Measurements from ENCODE around the gene GTF2A1. TPM values are rescaled to one million over a fixed set of nuclear protein-coding genes. Genes with fewer than 3 reads are reported as not detected.

Gene GTF2A1
- total and polyA plus RNA-seq, 2 experiments from 2014 or later: 3.8 to 25.1 TPM

DNA sequence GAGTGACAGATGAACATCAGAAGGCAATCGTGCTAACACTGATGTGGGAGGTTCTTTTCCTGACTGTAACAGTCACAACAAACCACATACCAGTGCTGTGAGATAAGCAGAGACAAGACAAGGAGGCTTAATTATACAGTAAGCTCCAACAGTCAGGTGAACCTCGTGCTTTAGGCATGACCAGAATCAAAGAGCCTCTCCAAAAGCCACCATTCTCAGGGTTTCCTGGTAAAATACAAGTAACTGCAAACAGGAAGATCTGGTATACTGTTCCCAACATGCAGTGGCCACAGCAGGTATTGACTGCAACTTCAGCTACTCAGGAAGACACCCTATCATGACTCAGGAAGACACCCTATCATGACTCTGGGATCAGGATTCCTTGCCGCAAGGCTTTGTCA lies 47.3 kb upstream of the GTF2A1 start:
- H3K27ac ChIP-seq: peak overlapping the region; percentile 24
- no peak overlapping the region for H3K4me2 ChIP-seq
- no peaks in the 10 kb centered on the region for H3K9me2 ChIP-seq (replicated peaks; ENCODE audit: insufficient read depth)
- H3K79me2 ChIP-seq: no peaks in the 10 kb centered on the region
- H3K27me3 ChIP-seq: no peaks in the 10 kb centered on the region
- H4K20me1 ChIP-seq (ENCODE audit: insufficient read depth, poor library complexity, severe bottlenecking): no peaks in the 10 kb centered on the region
- DNase-seq (ENCODE audit: low spot score): no peak
- no peak overlapping the region for H3K4me3 ChIP-seq
- no peaks in the 10 kb centered on the region for H3K9me3 ChIP-seq (ENCODE audit: low read depth)
- H3K36me3 ChIP-seq (replicated peaks; ENCODE audit: insufficient read depth, low read depth): no peaks in the 10 kb centered on the region
- H2AFZ ChIP-seq: no peak overlapping the region
- TF ChIP-seq EZH2 (IDR thresholded peaks at IDR 0.05; ENCODE audit: borderline replicate concordance) (no peak), EZH2phosphoT487 (IDR thresholded peaks at IDR 0.05; ENCODE audit: low read depth, severe bottlenecking, unreplicated experiment) (no peak), CTCF (IDR thresholded peaks at IDR 0.05; ENCODE audit: poor library complexity) (no peak)
- WGBS (ENCODE audit: low lambda C conversion rate, missing lambda C conversion rate): 59% methylated on average over 3 of the region's 3 CpGs
- H3K4me1 ChIP-seq (ENCODE audit: insufficient read depth): no peaks in the 10 kb centered on the region

DNA sequence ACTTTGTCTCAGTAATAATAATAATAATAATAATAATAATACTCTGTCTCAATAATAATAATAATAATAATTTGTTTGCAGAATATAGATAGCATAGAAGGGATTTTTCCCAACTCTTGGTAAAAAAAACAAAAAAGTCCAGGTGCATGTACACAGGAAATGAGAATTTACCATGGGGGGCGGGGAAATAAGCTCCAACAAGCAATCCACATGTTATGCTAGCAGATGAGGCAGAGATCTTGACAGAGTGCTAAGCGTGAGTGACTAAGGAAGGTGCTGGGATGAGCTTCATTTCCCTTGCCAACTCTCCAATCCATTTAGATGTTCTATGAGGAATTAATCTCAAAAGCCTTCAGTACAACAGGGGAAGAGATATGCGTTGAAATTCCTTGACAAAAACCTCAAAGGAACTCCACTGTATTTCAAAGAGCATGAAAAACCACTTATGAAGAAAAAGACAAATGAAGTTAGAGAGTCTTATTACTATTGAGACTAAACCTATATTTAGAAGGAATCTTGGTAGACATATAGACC lies 44.9 kb upstream of the GTF2A1 start:
- H3K9me2 ChIP-seq (replicated peaks; ENCODE audit: insufficient read depth): no peaks in the 10 kb centered on the region
- 95% methylated on average over 3 of the region's 3 CpGs for WGBS (ENCODE audit: low lambda C conversion rate, missing lambda C conversion rate)
- no peaks in the 10 kb centered on the region for H4K20me1 ChIP-seq (ENCODE audit: insufficient read depth, poor library complexity, severe bottlenecking)
- no peaks in the 10 kb centered on the region for H3K36me3 ChIP-seq (replicated peaks; ENCODE audit: insufficient read depth, low read depth)
- no peaks in the 10 kb centered on the region for H3K79me2 ChIP-seq
- no peak for TF ChIP-seq EZH2phosphoT487 (IDR thresholded peaks at IDR 0.05; ENCODE audit: low read depth, severe bottlenecking, unreplicated experiment)
- TF ChIP-seq EZH2 (IDR thresholded peaks at IDR 0.05; ENCODE audit: borderline replicate concordance): no peak
- TF ChIP-seq CTCF (IDR thresholded peaks at IDR 0.05; ENCODE audit: poor library complexity): no peak
- no peaks in the 10 kb centered on the region for H3K4me1 ChIP-seq (ENCODE audit: insufficient read depth)
- no peak overlapping the region for H3K27ac ChIP-seq
- no peak for DNase-seq (ENCODE audit: low spot score)
- no peak overlapping the region for H2AFZ ChIP-seq
- no peak overlapping the region for H3K4me3 ChIP-seq
- no peaks in the 10 kb centered on the region for H3K9me3 ChIP-seq (ENCODE audit: low read depth)
- no peaks in the 10 kb centered on the region for H3K27me3 ChIP-seq
- H3K4me2 ChIP-seq: no peak overlapping the region

DNA sequence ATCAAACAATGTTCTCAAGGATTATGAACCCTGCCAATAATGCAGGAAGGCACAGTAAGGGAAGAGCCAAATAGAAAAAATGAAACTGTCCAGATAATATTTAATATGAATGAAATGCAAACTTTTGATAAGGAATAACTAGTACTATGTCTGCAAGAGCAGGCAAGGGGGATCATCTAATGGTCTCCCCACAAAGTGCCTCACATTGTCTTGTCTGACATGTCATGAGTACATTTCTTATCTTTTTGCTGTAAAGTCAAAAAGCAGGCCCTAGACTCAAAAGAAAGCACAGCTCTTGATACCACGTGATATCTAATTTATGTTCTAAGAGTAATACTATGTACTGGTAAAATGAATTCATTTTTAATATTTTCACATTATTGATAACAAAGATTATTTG lies 43.9 kb upstream of the GTF2A1 start:
- no peak overlapping the region for H3K27ac ChIP-seq
- H3K9me2 ChIP-seq (replicated peaks; ENCODE audit: insufficient read depth): no peaks in the 10 kb centered on the region
- no peaks in the 10 kb centered on the region for H4K20me1 ChIP-seq (ENCODE audit: insufficient read depth, poor library complexity, severe bottlenecking)
- H3K4me1 ChIP-seq (ENCODE audit: insufficient read depth): no peaks in the 10 kb centered on the region
- no peaks in the 10 kb centered on the region for H3K36me3 ChIP-seq (replicated peaks; ENCODE audit: insufficient read depth, low read depth)
- no peaks in the 10 kb centered on the region for H3K9me3 ChIP-seq (ENCODE audit: low read depth)
- H3K4me2 ChIP-seq: no peak overlapping the region
- no peak overlapping the region for H3K4me3 ChIP-seq
- no peak overlapping the region for H2AFZ ChIP-seq
- no peaks in the 10 kb centered on the region for H3K79me2 ChIP-seq
- H3K27me3 ChIP-seq: no peaks in the 10 kb centered on the region
- no peak for TF ChIP-seq CTCF (IDR thresholded peaks at IDR 0.05; ENCODE audit: poor library complexity)
- TF ChIP-seq EZH2 (IDR thresholded peaks at IDR 0.05; ENCODE audit: borderline replicate concordance): no peak
- no peak for TF ChIP-seq EZH2phosphoT487 (IDR thresholded peaks at IDR 0.05; ENCODE audit: low read depth, severe bottlenecking, unreplicated experiment)
- WGBS (ENCODE audit: low lambda C conversion rate, missing lambda C conversion rate): 94% methylated on average over 1 of the region's 1 CpG
- DNase-seq (ENCODE audit: low spot score): no peak
